MM.1S (cell line): ENCODE measurements around the gene SNTB2.

Source experiments
- EZH2 ChIP-seq: fragments of 300-600 bp; sonication (generic); optimal IDR thresholded peaks from 2 replicates; pipeline ENCODE3; 2017; ENCODE audit warnings: low read depth, mild to moderate bottlenecking, antibody characterized with exemption, low read length, mixed read lengths
- TF ChIP-seq, protein P1 (sequence below): fragments of 300-600 bp; sonication (generic); IDR thresholded peaks from 2 replicates; pipeline ENCODE4 v1.5.1; 2016; ENCODE audit warnings: antibody characterized with exemption, low read length, mixed read lengths

DNA sequence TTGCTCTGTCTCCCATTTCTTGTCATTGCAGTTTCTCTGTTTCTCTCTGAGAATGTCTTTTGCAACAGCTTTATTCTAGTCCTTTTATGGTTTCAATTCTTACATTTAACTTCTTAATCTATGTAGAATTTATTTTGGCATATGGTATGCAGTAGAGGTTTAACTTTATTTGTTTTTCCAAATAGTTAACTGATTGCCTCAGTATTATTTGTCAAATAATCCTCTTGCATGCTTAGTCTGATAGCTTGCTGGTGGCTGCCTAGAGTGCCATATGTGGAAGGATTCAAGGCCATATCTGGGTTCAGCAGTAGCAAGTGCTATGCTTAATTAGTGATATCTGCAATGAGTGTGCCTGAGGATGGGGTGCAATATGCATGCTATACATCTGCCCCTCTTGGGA lies 6.9 kb downstream of the SNTB2 start:
- TF ChIP-seq, protein P1, sequence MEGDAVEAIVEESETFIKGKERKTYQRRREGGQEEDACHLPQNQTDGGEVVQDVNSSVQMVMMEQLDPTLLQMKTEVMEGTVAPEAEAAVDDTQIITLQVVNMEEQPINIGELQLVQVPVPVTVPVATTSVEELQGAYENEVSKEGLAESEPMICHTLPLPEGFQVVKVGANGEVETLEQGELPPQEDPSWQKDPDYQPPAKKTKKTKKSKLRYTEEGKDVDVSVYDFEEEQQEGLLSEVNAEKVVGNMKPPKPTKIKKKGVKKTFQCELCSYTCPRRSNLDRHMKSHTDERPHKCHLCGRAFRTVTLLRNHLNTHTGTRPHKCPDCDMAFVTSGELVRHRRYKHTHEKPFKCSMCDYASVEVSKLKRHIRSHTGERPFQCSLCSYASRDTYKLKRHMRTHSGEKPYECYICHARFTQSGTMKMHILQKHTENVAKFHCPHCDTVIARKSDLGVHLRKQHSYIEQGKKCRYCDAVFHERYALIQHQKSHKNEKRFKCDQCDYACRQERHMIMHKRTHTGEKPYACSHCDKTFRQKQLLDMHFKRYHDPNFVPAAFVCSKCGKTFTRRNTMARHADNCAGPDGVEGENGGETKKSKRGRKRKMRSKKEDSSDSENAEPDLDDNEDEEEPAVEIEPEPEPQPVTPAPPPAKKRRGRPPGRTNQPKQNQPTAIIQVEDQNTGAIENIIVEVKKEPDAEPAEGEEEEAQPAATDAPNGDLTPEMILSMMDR = no peak
- TF ChIP-seq EZH2 = no peak
